ENCODE data around the gene ABCA12.

DNA sequence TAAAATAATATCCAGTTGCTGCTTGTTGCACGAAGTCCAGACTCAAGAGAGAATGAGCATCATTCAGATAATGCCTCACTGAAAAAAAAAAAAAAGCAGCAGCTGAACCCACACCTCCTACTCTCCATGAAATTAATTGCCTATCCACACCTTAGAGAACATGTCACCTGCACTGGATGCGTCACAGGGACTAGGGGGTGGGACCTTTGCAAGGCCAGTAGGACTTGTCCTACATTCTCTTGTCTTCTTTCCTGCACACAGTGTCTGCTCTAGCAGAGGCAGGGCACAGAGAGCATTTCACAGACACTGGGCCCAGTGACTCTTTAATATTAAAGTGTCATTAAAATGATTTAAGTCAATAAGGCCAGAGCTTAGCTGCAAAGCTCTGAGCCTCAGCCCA is at the start of gene ABCA12:
- TF ChIP-seq, protein P1, sequence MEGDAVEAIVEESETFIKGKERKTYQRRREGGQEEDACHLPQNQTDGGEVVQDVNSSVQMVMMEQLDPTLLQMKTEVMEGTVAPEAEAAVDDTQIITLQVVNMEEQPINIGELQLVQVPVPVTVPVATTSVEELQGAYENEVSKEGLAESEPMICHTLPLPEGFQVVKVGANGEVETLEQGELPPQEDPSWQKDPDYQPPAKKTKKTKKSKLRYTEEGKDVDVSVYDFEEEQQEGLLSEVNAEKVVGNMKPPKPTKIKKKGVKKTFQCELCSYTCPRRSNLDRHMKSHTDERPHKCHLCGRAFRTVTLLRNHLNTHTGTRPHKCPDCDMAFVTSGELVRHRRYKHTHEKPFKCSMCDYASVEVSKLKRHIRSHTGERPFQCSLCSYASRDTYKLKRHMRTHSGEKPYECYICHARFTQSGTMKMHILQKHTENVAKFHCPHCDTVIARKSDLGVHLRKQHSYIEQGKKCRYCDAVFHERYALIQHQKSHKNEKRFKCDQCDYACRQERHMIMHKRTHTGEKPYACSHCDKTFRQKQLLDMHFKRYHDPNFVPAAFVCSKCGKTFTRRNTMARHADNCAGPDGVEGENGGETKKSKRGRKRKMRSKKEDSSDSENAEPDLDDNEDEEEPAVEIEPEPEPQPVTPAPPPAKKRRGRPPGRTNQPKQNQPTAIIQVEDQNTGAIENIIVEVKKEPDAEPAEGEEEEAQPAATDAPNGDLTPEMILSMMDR (conservative IDR thresholded peaks at IDR 0.05) = no peak
- no peak for TF ChIP-seq ZFX (IDR thresholded peaks at IDR 0.05)

Data from C4-2B (cell line).